ENCODE data around the gene EDIL3.

DNA sequence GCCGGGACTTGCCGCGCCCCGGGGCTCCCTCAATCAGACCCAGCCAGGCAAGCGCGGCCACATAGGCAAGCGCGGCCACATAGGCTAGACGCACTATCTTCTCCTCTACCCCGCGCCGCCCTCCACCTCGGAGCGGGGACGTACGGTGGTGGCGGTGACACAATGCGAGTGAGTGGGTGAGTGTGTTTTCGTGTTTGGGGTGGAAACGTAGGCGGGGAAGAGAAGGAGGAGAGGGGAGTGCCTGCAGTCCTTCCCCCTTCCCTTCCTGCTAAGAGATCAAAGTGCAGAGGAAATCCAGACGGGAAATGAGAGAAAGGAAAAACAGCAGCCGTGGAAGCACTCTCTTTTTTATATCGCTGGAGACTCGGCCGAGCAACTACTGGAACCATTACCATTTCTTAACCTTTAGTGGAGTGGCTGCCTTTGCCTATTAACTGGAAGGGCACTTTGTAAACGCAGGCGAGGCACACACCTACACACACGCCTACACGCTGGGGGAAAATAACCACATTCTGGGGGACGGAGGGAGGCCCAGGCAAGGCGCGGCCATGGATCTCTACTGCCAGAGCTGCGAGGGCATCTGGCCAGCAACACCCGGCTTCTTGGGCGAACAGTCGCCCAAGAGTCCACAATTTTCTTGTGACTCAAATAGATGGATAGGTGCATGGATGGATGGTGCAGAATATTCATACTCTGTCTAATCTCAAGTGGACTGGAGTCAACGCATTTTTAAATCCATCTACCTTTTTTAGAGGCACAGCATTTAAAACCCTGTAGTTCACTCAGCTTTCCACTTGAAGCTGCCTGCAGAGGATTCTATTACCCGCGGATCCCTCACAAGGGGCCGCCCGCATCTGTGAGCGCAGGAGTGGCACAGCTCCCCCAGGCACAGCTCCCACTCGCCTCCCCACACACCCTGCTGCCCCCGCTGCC lies 2.1 kb downstream of the EDIL3 start:
- no peak for TF ChIP-seq EZH2 (optimal IDR thresholded peaks at IDR 0.05; ENCODE audit: low read depth, low read length)
- TF ChIP-seq, protein P1, sequence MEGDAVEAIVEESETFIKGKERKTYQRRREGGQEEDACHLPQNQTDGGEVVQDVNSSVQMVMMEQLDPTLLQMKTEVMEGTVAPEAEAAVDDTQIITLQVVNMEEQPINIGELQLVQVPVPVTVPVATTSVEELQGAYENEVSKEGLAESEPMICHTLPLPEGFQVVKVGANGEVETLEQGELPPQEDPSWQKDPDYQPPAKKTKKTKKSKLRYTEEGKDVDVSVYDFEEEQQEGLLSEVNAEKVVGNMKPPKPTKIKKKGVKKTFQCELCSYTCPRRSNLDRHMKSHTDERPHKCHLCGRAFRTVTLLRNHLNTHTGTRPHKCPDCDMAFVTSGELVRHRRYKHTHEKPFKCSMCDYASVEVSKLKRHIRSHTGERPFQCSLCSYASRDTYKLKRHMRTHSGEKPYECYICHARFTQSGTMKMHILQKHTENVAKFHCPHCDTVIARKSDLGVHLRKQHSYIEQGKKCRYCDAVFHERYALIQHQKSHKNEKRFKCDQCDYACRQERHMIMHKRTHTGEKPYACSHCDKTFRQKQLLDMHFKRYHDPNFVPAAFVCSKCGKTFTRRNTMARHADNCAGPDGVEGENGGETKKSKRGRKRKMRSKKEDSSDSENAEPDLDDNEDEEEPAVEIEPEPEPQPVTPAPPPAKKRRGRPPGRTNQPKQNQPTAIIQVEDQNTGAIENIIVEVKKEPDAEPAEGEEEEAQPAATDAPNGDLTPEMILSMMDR (IDR thresholded peaks at IDR 0.05; ENCODE audit: low read length): no peak
